GM21381 (cell line): ENCODE results near the gene ZNF574.
A peak's percentile ranks its signal among the peaks of the same experiment; 100 is the strongest.

ENCODE experiments used
- ATAC-seq: cut with Tn5 transposase; IDR thresholded peaks from one replicate; pipeline ENCODE4 v1.9.1; 2021; ENCODE audit warnings: mild to moderate bottlenecking, moderate library complexity; ENCODE audit not compliant: unreplicated experiment

The ZNF574 gene

DNA sequence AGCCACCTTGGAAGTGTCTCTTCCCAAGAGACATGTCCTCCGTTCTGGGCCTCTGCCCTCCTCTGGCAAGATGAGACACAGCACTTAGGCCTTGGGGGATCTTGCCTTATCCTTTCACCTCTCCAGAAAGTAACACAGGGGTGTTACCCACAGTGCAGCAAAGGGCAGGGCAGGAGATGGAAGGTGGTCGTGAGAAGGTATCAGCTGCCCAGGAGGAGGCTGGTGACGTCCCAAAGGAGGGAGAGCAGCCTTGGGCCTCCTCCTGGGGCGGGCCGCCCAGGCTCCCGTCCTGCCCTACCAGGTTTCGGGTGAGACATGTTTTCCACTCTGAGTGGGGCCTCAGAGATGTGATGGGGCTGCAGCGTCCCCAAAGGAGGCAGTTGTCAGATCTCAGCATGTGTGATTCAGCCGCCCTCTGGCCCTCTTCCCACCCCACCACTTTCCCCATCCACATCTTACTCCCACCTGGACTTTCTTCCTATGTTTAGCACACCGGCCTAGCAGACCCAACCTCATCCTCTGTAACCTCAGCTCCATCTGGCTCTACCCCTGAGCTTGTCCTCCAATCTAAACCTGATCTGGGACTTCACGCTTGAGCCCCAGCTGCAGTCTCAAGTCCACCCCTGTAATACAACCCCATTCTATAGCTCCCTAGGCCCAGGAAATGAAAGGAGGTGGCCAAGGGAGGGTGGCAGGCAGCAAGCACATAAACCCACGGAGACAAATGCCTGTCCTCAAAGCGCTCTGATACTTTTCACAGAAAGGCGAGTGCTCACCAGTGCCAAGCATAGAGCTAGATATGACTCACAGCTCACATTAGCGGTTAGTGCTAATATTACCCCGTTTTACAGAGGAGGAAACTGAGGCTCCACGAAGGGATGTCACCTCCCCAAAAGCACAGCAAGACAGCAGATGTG, 47.0 kb downstream of the ZNF574 start:
- peak; percentile 43 for ATAC-seq

DNA sequence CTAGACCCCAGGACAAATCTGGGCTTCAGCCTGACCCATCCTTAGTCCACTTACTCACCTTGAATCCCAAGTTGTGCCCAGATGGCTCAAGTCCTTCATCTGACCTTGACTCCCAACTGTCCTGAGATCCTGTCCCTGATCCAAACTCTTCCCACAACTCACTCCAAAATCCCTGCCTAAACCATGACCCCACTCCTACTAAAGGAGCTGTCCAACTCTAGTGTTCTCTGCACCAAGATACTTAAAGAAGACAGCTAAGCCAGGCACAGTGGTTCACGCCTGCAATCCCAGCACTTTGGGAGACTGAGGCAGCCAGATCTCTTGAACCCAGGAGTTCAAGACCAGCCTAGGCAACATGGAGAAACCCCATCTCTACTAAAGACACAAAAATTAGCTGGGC, 47.8 kb downstream of the ZNF574 start:
- no peak for ATAC-seq

DNA sequence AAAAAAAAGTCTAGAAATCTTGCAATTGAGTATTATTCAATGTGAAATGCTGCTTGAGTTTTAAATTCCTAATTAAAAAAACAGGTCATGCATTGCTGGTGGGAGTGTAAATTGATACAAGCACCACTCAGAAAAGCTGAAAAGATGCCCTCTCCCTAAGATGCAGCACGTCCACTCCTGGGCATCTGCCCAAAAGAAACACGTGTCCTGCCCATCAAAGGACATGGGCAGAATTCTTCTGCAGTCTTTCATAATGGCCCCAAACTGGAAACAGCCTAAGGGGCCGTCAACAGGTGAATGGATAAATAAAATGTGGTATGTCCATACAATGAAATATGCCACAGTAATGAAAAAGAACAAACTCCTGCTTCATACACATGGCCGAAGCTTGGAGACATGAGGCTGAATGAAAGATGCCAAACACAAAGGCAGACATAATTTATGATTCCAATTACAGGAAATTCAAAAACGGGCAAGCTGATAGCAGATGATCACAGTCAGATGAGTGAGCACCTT, 48.5 kb downstream of the ZNF574 start:
- ATAC-seq, result no peak

DNA sequence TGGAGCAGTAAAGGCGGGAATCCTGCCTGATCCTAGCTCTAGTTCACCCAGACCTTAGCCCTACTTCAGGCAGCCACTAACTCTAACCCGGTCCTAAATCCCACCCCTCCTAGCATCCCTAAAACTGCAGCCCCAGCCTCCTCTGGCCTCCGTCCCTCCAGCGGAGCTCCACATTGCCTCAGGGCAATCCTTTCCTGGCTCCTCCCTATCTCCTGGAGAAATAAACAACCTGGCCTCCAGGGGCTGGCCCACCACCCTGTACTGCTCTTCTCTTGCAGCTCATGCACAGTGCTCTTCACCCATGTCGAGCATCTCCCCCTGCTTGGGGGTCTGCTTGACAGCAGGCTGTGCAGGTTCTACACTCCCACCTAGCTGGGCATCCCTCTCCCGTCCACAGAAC, 49.6 kb downstream of the ZNF574 start:
- no peak for ATAC-seq

DNA sequence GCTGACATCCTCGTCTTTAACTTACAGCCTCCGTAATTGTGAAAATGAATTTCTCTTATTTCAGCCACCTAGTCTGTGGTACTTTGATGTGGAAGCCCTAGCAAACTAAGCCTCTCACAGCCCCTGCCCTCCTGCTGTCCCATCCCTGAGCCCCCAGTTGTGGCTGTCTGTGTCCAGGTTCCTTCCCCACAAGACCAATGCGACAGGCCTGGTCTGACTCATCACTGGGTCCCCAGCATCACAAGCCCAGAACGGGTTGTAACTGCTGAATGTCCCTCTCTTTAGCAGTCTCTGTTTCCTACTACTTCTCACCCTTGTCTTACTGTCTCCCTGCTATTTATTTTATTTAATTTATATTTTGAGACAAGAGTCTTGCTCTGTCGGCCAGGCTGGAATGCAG, 50.6 kb downstream of the ZNF574 start:
- ATAC-seq, result no peak

DNA sequence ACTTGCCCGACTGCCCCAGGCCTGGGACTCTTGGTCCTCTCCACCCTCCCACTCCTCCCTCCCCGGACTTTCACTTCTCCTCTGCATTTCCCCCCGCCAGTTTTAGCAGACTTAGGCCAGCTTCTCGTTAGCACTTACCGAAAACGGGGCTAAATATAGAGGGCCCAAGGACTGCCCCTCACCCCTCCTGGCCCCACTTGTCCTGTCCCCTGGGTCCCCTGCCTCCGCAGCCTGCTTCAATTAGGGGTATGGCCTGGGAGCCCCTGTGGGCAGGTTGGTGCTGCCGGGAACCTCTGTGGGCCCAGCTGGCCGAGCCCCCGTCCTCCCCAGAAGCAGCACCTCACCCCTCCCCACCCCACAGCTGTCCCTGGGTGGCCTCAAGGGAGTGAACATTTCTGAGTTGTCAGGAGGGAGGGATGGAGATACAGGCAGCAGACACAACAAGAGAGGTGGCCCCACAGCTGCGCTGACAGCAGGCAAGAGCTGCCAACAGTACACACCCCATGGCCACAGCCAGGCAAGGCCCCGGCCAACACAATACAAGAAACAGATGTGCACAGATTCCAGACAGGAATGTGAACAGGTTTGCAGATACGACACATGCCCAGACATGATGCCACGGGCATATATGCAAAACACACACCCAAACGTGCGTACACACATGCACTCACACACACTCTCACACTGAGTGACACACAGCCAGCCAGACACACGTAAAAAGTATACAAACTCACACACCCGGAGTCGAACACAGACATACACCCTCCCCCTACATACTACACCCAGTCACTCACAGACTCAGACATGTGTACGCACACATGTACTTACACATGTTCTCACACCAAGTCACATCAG, 53.7 kb downstream of the ZNF574 start:
- peak; percentile 45 for ATAC-seq

DNA sequence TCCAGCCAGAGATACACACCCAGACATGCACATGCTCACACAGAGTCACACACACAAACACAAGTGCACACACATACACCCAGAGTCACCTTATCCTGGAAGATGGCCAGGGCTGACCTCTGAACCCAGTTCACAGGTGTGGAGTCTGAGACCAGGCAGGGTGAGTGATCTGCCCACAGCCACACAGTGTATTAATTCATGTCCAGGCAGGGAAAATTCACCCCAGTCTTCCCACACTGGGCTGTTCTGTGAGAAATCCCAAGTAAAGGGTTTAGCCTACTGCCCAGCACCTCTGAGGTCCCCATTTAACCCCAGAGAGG, 54.2 kb downstream of the ZNF574 start:
- ATAC-seq, result no peak
